Upper lobe of left lung (tissue), 6 donors: ENCODE measurements around the gene TP53I3. TPM values are rescaled to one million over a fixed set of nuclear protein-coding genes. Genes with fewer than 3 reads are reported as not detected.

Source experiments
- ATAC-seq, 2 donors: fragments of 200-7000 bp; cut with Tn5 transposase; one replicate each; pipeline ENCODE4 v1.9.1; 2022; ENCODE audit warnings: mild to moderate bottlenecking in 2 of 2, moderate library complexity in 2 of 2; ENCODE audit not compliant: low FRiP score in 2 of 2
- DNase-seq, 2 donors: peaks; one replicate each; pipeline ENCODE4 v3.0.0-alpha.2; 2019 to 2020
- H3K27ac ChIP-seq, 4 donors: fragments of 200-600 bp; sonication (generic); one replicate each; pipeline ENCODE4 v1.5.1; 2016 to 2019
- H3K27me3 ChIP-seq, 4 donors: fragments of 200-600 bp; sonication (generic); one replicate each; pipeline ENCODE4 v1.5.1; 2017 to 2019
- H3K36me3 ChIP-seq, 4 donors: fragments of 200-600 bp; sonication (generic); one replicate each; pipeline ENCODE4 v1.5.1; 2016 to 2019
- H3K4me1 ChIP-seq, 4 donors: fragments of 200-600 bp; sonication (generic); one replicate each; pipeline ENCODE4 v1.5.1; 2018 to 2019
- H3K4me3 ChIP-seq, 4 donors: fragments of 200-600 bp; sonication (generic); one replicate each; pipeline ENCODE4 v1.5.1; 2017 to 2019; ENCODE audit warnings: mild to moderate bottlenecking in 2 of 4, moderate library complexity in 1 of 4
- H3K9me3 ChIP-seq, 4 donors: fragments of 200-600 bp; sonication (generic); one replicate each; pipeline ENCODE4 v1.5.1; 2018 to 2019
- EP300 ChIP-seq, 4 donors: sonication (generic); formaldehyde crosslinking; IDR thresholded peaks; one replicate each; pipeline ENCODE4 v1.5.1; 2017; ENCODE audit warnings: antibody characterized with exemption in 4 of 4, control low read depth in 2 of 4
- POLR2A ChIP-seq, 4 donors: fragments of 450-650 bp; IDR thresholded peaks; one replicate each; pipeline ENCODE4 v1.5.1; 2016 to 2017; ENCODE audit warnings: antibody characterized with exemption in 4 of 4, mild to moderate bottlenecking in 2 of 4
- POLR2AphosphoS5 ChIP-seq, 2 donors: sonication (generic); formaldehyde crosslinking; IDR thresholded peaks; one replicate each; pipeline ENCODE4 v1.5.1; 2017; ENCODE audit warnings: antibody characterized with exemption in 2 of 2
- WGBS, 2 donors: methylation state at CpG; one replicate each; pipeline ENCODE4 v1.1.5; 2017 to 2018; 5-methylcytosine and 5-hydroxymethylcytosine counted together
- total RNA-seq, 6 donors: library from RNA; depleted of rRNA in 4 of 6; stranded (reverse); fragments of >200 nt in 4 of 6; gene quantifications; one replicate each; pipeline versions ENCODE4 v1.1.0 to v1.2.1, GENCODE V29; 2016 to 2021
- TF ChIP-seq, protein P1 (sequence below), 6 experiments: fragments of 450-650 bp in 4 of 6; fragments of 200-600 bp in 2 of 6; sonication (generic) in 2 of 6; IDR thresholded peaks; one replicate each; pipeline ENCODE4 v1.5.1; 2016 to 2019; ENCODE audit warnings: antibody characterized with exemption in 6 of 6
- donor health status: DM: no; HTN: no; CAD: no; lungs with moderate emphysema.
- donor health status: DM: no; HTN: yes; CAD: no; lungs with severe emphysema.

TP53I3 gene
- total RNA-seq, 6 donors from 2014 or later, result 27.0 to 110 (median 69.6) TPM

DNA sequence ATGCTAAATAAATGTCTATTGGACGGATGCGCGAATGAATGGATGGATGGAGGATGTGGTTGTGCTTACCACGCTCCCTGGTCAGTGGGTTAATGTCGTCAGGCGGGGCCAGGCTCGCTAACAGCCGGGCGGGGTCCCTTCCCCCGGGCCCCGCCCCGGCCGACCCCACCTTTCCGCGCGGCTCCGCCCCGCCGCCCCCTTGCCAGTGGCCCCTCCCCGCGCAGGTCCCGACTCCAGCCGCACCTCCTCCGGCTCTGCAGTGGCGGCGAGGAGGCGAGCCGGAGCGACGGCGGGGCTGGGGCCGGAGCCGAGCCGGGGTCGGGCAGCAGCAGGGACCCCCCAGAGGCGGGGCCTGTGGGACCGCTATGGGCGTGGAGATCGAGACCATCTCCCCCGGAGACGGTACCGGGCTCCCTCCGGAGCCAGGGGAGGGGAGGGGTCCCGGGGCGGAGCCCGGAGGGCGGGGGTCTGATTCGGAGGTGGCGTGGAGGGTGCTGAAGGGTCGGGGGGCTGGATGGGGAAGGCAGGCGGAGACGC lies 35.1 kb downstream of the TP53I3 start, which contains the start of gene FKBP1B:
Gene FKBP1B (plus strand): TSS at position 257 of the 537 bp plus-strand sequence. CDS start 109 bp downstream, at position 366.
- ATAC-seq, result peak; percentile 44 to 75
- no peaks in the 10 kb centered on the region for H3K36me3 ChIP-seq
- no peaks in the 10 kb centered on the region for H3K9me3 ChIP-seq
- peaks cover 16 to 42% (median 22%) of the 10 kb centered on the region in 4 donors for H3K4me1 ChIP-seq
- peak; percentile 82 to 94 for DNase-seq
- peak within 1 kb of the TSS; percentile 33 to 80 (median 51) for H3K27ac ChIP-seq
- peak within 1 kb of the TSS; percentile 61 to 92 (median 71) for H3K4me3 ChIP-seq
- H3K27me3 ChIP-seq, result no peaks in the 10 kb centered on the region
- WGBS, 2 donors, result 2 to 4% methylated on average over 17 to 37 of the region's 52 CpGs
- TF ChIP-seq POLR2A (IDR thresholded peaks at IDR 0.05), result peak in 1 of 4 donors; percentile 67
- TF ChIP-seq POLR2AphosphoS5 (IDR thresholded peaks at IDR 0.05), result peak in 1 of 2 donors; percentile 71
- TF ChIP-seq, protein P1, sequence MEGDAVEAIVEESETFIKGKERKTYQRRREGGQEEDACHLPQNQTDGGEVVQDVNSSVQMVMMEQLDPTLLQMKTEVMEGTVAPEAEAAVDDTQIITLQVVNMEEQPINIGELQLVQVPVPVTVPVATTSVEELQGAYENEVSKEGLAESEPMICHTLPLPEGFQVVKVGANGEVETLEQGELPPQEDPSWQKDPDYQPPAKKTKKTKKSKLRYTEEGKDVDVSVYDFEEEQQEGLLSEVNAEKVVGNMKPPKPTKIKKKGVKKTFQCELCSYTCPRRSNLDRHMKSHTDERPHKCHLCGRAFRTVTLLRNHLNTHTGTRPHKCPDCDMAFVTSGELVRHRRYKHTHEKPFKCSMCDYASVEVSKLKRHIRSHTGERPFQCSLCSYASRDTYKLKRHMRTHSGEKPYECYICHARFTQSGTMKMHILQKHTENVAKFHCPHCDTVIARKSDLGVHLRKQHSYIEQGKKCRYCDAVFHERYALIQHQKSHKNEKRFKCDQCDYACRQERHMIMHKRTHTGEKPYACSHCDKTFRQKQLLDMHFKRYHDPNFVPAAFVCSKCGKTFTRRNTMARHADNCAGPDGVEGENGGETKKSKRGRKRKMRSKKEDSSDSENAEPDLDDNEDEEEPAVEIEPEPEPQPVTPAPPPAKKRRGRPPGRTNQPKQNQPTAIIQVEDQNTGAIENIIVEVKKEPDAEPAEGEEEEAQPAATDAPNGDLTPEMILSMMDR (IDR thresholded peaks at IDR 0.05), result no peak
- TF ChIP-seq EP300 (IDR thresholded peaks at IDR 0.05), result no peak

DNA sequence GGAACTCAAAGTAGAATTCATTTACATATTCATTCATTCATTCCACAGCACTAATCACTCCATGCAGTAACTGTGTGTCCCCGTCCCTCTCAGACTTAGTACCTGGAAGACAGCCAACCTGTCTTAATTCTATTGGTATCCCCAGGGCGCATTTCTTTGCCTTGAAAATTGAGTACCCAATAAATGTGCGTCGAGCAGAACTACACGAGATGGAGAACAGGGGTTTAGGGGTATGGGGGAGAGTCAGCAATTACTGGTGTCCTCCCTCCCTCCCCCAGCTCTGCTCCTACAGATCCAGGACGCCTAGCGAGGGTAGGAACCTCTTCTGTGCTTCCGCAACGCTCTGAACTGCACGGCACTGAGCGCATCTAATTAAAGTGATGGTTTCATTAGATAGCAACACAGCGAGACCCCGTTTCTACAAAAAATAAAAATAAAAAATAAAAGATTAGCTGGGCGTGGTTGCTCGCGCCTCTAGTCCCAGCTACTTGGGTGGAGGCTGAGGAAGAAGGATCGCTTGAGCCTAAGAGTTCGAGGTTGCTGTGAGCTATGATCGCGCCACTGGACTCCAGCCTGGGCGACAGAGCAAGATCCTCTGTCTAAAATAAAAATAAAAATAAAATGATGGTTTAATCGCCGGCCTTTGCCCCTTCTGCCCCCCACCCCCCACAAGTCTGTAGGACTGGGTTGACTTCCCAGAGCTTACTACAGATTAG lies 35.7 kb downstream of the TP53I3 start:
- Histone ChIP-seq H3K36me3 (no peaks in the 10 kb centered on the region), H3K4me3 (peak overlapping the region; percentile 61 to 92 (median 71)), H3K4me1 (peaks cover 16 to 42% (median 22%) of the 10 kb centered on the region in 4 donors), H3K27me3 (no peaks in the 10 kb centered on the region), H3K9me3 (no peaks in the 10 kb centered on the region), H3K27ac (peak overlapping the region in 1 of 4 donors; percentile 80)
- TF ChIP-seq POLR2AphosphoS5 (IDR thresholded peaks at IDR 0.05), result no peak
- TF ChIP-seq POLR2A (IDR thresholded peaks at IDR 0.05), result no peak
- no peak for TF ChIP-seq EP300 (IDR thresholded peaks at IDR 0.05)
- TF ChIP-seq, protein P1 (IDR thresholded peaks at IDR 0.05), result no peak
- 32 to 35% methylated on average over 23 of the region's 23 CpGs for WGBS, 2 donors
- DNase-seq (no peak), ATAC-seq (no peak)

DNA sequence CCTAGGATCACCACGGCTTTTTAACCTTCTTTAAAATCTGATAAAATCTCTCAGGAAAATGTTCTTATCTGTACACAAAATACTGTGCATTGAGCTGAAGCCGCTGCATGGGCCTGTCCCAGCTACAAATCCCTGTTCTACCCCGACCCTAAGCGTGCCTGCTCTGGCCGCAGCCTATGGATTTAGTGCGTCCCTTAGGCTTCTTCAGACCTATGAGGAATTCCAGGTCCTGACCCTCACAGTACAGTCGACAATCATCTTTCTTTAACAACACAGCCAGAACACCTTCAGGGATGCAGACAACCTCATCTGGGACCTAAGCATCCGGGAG lies 37.0 kb downstream of the TP53I3 start:
- Histone ChIP-seq H3K27me3 (no peaks in the 10 kb centered on the region), H3K36me3 (no peaks in the 10 kb centered on the region), H3K4me3 (peak overlapping the region in 3 of 4 donors; percentile 88 to 96 (median 89)), H3K4me1 (peaks cover 16 to 42% (median 22%) of the 10 kb centered on the region in 4 donors), H3K27ac (no peak overlapping the region), H3K9me3 (no peaks in the 10 kb centered on the region)
- WGBS, 2 donors, result 43 to 51% methylated on average over 8 of the region's 8 CpGs
- TF ChIP-seq EP300 (IDR thresholded peaks at IDR 0.05) (no peak), POLR2A (IDR thresholded peaks at IDR 0.05) (no peak), POLR2AphosphoS5 (IDR thresholded peaks at IDR 0.05) (no peak)
- TF ChIP-seq, protein P1 (IDR thresholded peaks at IDR 0.05), result no peak
- no peak for ATAC-seq
- no peak for DNase-seq

DNA sequence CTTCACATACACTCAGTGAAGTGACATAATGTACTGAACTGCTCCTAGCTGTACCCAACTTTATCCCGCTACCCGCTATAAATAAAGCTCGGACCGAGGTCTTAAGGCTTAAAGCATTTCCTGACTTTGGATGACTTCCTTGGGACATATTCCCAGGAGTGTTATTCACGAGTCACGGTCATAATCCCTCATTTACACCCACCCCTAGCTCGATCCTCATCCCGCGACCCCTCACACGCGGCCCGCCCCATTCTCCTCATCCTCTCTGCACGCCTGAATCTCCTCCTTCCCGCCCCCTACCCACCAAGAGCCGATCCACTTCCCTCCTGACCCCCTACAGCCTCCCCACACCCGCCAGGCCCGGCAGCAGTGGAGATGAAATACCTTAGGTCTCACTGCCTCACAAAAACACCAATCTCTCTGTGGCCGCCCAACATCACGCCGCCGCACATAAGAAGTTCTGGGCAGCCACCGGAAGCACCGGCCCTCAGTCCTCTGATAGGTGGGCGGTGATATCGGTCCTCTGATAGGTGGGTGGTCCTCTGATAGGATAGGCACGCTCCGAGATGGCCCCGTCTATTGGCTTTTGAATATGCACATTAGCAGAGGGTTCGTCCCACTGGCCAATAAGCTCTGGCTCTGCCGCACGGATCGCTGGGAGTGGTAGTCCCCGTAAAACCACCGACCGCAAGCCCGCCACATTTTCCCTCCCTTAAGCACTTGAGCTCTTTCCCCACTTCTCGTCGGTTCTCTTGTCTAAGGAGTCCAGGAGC lies 37.5 kb downstream of the TP53I3 start, which contains the start of gene WDCP:
Gene WDCP (minus strand): TSS at position 462 of the 773 bp plus-strand sequence. CDS start 7,897 bp downstream, outside the sequence.
- Histone ChIP-seq H3K36me3 (no peaks in the 10 kb centered on the region), H3K9me3 (no peaks in the 10 kb centered on the region), H3K27ac (peak within 1 kb of the TSS; percentile 59 to 82 (median 76)), H3K4me3 (peak within 1 kb of the TSS; percentile 86 to 96 (median 88)), H3K4me1 (peaks cover 16 to 42% (median 22%) of the 10 kb centered on the region in 4 donors), H3K27me3 (no peaks in the 10 kb centered on the region)
- TF ChIP-seq POLR2AphosphoS5 (IDR thresholded peaks at IDR 0.05), result peak; percentile 26 to 88
- TF ChIP-seq EP300 (IDR thresholded peaks at IDR 0.05), result no peak
- TF ChIP-seq POLR2A (IDR thresholded peaks at IDR 0.05), result peak in 3 of 4 donors; percentile 38 to 73 (median 62)
- TF ChIP-seq, protein P1 (IDR thresholded peaks at IDR 0.05), result no peak
- peak; percentile 74 to 99 for DNase-seq
- peak; percentile 99 to 100 for ATAC-seq
- 1% methylated on average over 31 of the region's 38 CpGs for WGBS, 2 donors
